Measurements from ENCODE around the gene KCNMA1. TPM values are rescaled to one million over a fixed set of nuclear protein-coding genes. Genes with fewer than 3 reads are reported as not detected.

KCNMA1 gene
- total RNA-seq, 1 donor from 2014 or later = 0.21 TPM

DNA sequence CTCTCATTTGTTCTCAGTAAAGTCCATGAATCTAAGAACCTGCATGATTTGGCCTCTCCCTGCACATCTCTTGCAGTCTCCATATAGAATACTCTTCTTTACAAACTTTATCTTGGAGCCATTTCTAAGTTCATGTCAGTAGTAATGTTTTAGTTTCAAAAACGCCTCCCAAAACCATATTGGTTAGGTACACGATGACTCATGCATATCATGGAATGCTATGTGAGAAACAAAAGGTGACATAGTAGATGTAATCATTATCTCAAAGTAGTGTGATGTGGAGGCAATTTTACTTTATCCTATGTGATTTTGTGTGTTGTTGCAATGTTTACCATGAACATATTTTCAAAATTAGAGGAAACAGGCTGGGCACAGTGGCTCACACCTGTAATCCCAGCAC, 520.7 kb downstream of the KCNMA1 start:
- no peak overlapping the region for H3K4me3 Mint-ChIP-seq (ENCODE audit: low read depth)
- no peaks in the 10 kb centered on the region for H3K9me3 Mint-ChIP-seq
- DNase-seq (ENCODE audit: low spot score) = no peak
- H3K4me1 Mint-ChIP-seq (ENCODE audit: low read depth) = peaks cover 2% of the 10 kb centered on the region
- H3K27me3 Mint-ChIP-seq (ENCODE audit: low read depth) = peaks cover 7% of the 10 kb centered on the region
- no peaks in the 10 kb centered on the region for H3K36me3 Mint-ChIP-seq (ENCODE audit: low read depth)
- H3K27ac Mint-ChIP-seq = no peak overlapping the region
- intact Hi-C loops (cut with micrococcal nuclease) = no loop called here

- Mint-ChIP-seq H3K27ac (no peak overlapping the region), H3K4me3 (ENCODE audit: low read depth) (no peak overlapping the region), H3K9me3 (no peaks in the 10 kb centered on the region), H3K4me1 (ENCODE audit: low read depth) (peaks cover 2% of the 10 kb centered on the region), H3K27me3 (ENCODE audit: low read depth) (peaks cover 3% of the 10 kb centered on the region), H3K36me3 (ENCODE audit: low read depth) (no peaks in the 10 kb centered on the region)
- DNase-seq (ENCODE audit: low spot score) = no peak
- intact Hi-C loops (cut with micrococcal nuclease) = no loop called here
Observed at GRCh38 chr10:77114181-77114821, 523.3 kb downstream of the KCNMA1 start.

GRCh38 chr10:77111611-77112550, 525.7 kb downstream of the KCNMA1 start:
- intact Hi-C loops (cut with micrococcal nuclease) = no loop called here
- no peak overlapping the region for H3K27ac Mint-ChIP-seq
- H3K9me3 Mint-ChIP-seq = no peaks in the 10 kb centered on the region
- DNase-seq (ENCODE audit: low spot score) = no peak
- H3K4me3 Mint-ChIP-seq (ENCODE audit: low read depth) = no peak overlapping the region
- no peaks in the 10 kb centered on the region for H3K36me3 Mint-ChIP-seq (ENCODE audit: low read depth)
- peaks cover 3% of the 10 kb centered on the region for H3K27me3 Mint-ChIP-seq (ENCODE audit: low read depth)
- peaks cover 2% of the 10 kb centered on the region for H3K4me1 Mint-ChIP-seq (ENCODE audit: low read depth)

DNA sequence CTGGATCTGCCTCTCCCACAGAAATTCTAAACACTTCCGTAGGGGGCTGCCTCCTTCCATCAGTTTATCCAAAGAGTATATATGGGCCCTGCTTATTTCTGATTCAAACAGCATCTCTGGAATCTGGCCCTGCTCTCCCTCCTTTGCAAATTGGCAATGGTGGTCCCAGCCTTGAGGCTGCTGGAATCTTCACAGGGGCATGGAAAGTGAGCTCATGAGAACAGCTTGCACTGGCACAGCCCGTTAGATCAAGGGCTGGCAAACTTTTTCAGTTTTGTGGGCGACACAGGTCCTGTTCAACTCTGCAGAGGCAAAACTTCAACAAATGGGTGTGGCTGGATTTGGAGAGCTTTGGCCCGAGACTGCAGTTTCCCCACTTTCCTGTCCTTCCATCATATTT, 526.9 kb downstream of the KCNMA1 start:
- H3K36me3 Mint-ChIP-seq (ENCODE audit: low read depth) = no peaks in the 10 kb centered on the region
- no peak overlapping the region for H3K27ac Mint-ChIP-seq
- no peaks in the 10 kb centered on the region for H3K9me3 Mint-ChIP-seq
- DNase-seq (ENCODE audit: low spot score) = no peak
- no peaks in the 10 kb centered on the region for H3K27me3 Mint-ChIP-seq (ENCODE audit: low read depth)
- no peak overlapping the region for H3K4me3 Mint-ChIP-seq (ENCODE audit: low read depth)
- intact Hi-C loops (cut with micrococcal nuclease) = no loop called here
- H3K4me1 Mint-ChIP-seq (ENCODE audit: low read depth) = no peaks in the 10 kb centered on the region

- Mint-ChIP-seq H3K4me3 (ENCODE audit: low read depth) (no peak overlapping the region), H3K9me3 (no peaks in the 10 kb centered on the region), H3K27ac (no peak overlapping the region), H3K4me1 (ENCODE audit: low read depth) (no peaks in the 10 kb centered on the region), H3K27me3 (ENCODE audit: low read depth) (no peaks in the 10 kb centered on the region), H3K36me3 (ENCODE audit: low read depth) (no peaks in the 10 kb centered on the region)
- intact Hi-C loops (cut with micrococcal nuclease) = no loop called here
- no peak for DNase-seq (ENCODE audit: low spot score)
Observed at GRCh38 chr10:77109351-77109994, 528.1 kb downstream of the KCNMA1 start.

- no peak for DNase-seq (ENCODE audit: low spot score)
- Mint-ChIP-seq H3K9me3 (no peaks in the 10 kb centered on the region), H3K4me3 (ENCODE audit: low read depth) (no peak overlapping the region), H3K27me3 (ENCODE audit: low read depth) (no peaks in the 10 kb centered on the region), H3K27ac (no peak overlapping the region), H3K4me1 (ENCODE audit: low read depth) (no peaks in the 10 kb centered on the region), H3K36me3 (ENCODE audit: low read depth) (no peaks in the 10 kb centered on the region)
- intact Hi-C loops (cut with micrococcal nuclease) = no loop called here
Observed at GRCh38 chr10:77106676-77107075, 530.9 kb downstream of the KCNMA1 start.

GRCh38 chr10:77105761-77106221, 531.8 kb downstream of the KCNMA1 start:
- intact Hi-C loops (cut with micrococcal nuclease) = no loop called here
- Mint-ChIP-seq H3K27me3 (ENCODE audit: low read depth) (no peaks in the 10 kb centered on the region), H3K36me3 (ENCODE audit: low read depth) (no peaks in the 10 kb centered on the region), H3K27ac (no peak overlapping the region), H3K4me3 (ENCODE audit: low read depth) (no peak overlapping the region), H3K4me1 (ENCODE audit: low read depth) (no peaks in the 10 kb centered on the region), H3K9me3 (no peaks in the 10 kb centered on the region)
- no peak for DNase-seq (ENCODE audit: low spot score)

DNA sequence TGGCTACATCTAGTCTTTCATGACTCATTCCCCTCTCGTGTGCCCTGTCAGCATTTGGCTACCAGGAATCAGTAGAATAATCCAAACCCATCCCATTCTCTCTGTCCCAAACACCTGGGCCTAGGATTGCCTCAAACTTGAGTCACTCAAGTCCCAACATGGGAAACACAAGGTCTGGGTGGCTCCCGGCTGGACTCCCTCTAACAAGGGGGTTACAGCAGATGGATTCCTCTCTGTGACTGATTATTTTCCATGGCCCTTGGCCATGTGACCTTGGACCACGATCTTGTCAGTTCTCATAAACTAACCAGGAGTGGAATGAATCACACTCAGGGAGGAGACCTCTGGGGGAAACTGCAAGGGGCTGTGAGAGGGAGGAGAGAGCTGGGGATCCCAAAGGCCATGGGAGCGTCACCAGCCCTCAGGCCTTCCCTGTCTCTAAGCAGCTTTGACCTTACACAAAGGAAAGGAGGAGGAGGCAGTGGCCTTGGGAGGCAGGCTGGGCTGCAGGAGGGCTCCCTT, 533.1 kb downstream of the KCNMA1 start:
- no peaks in the 10 kb centered on the region for H3K9me3 Mint-ChIP-seq
- no peaks in the 10 kb centered on the region for H3K4me1 Mint-ChIP-seq (ENCODE audit: low read depth)
- intact Hi-C loops (cut with micrococcal nuclease) = no loop called here
- H3K36me3 Mint-ChIP-seq (ENCODE audit: low read depth) = no peaks in the 10 kb centered on the region
- no peaks in the 10 kb centered on the region for H3K27me3 Mint-ChIP-seq (ENCODE audit: low read depth)
- DNase-seq (ENCODE audit: low spot score) = no peak
- H3K4me3 Mint-ChIP-seq (ENCODE audit: low read depth) = no peak overlapping the region
- no peak overlapping the region for H3K27ac Mint-ChIP-seq

DNA sequence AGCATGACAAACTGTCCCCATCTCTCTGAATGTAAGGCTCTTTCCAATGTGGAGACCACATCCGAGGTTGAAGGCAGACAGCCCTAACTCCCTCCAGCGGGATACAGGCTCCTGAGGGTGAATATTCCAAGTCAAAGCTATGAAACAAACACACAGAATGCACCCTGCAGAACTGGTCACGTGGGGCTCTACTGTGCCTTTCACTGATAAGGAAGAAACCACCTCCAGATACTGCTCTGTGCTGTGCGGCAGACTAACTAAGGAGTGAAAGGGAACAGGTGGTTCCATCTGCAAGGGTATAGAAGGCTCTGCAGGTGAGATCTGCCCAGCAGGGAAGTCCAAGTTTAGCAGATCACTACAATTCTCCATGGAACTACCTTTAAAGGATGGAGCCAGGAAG, 534.4 kb downstream of the KCNMA1 start:
- H3K36me3 Mint-ChIP-seq (ENCODE audit: low read depth) = no peaks in the 10 kb centered on the region
- no peak for DNase-seq (ENCODE audit: low spot score)
- no peaks in the 10 kb centered on the region for H3K4me1 Mint-ChIP-seq (ENCODE audit: low read depth)
- intact Hi-C loops (cut with micrococcal nuclease) = no loop called here
- H3K27me3 Mint-ChIP-seq (ENCODE audit: low read depth) = no peaks in the 10 kb centered on the region
- no peak overlapping the region for H3K4me3 Mint-ChIP-seq (ENCODE audit: low read depth)
- H3K9me3 Mint-ChIP-seq = no peaks in the 10 kb centered on the region
- H3K27ac Mint-ChIP-seq = no peak overlapping the region

GRCh38 chr10:77101341-77101740, 536.3 kb downstream of the KCNMA1 start:
- Mint-ChIP-seq H3K9me3 (no peaks in the 10 kb centered on the region), H3K4me3 (ENCODE audit: low read depth) (no peak overlapping the region), H3K27ac (no peak overlapping the region), H3K36me3 (ENCODE audit: low read depth) (no peaks in the 10 kb centered on the region), H3K27me3 (ENCODE audit: low read depth) (no peaks in the 10 kb centered on the region), H3K4me1 (ENCODE audit: low read depth) (no peaks in the 10 kb centered on the region)
- intact Hi-C loops (cut with micrococcal nuclease) = no loop called here
- DNase-seq (ENCODE audit: low spot score) = no peak

DNA sequence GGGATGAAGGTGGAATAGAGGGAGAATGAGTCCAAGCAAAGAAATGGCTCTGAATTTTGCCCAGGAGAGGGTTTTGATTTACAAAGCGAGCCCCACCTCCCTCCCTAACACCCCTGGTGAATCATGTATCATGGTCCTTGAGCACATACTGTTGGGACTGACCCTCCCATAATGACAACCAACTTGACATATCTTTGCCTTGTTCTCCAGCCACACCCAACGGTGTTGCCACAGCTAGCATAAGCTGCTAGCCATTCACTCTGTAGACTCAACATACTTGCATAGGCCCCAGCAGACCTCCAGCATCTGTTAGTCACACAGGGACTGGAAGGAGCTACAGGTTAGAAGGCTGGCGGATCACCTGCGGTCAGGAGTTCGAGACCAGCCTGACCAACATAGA, 538.5 kb downstream of the KCNMA1 start:
- Mint-ChIP-seq H3K4me3 (ENCODE audit: low read depth) (no peak overlapping the region), H3K27ac (no peak overlapping the region), H3K27me3 (ENCODE audit: low read depth) (no peaks in the 10 kb centered on the region), H3K36me3 (ENCODE audit: low read depth) (no peaks in the 10 kb centered on the region), H3K4me1 (ENCODE audit: low read depth) (no peaks in the 10 kb centered on the region), H3K9me3 (no peaks in the 10 kb centered on the region)
- intact Hi-C loops (cut with micrococcal nuclease) = no loop called here
- no peak for DNase-seq (ENCODE audit: low spot score)

GRCh38 chr10:77097625-77098024, 540.0 kb downstream of the KCNMA1 start:
- Mint-ChIP-seq H3K9me3 (no peaks in the 10 kb centered on the region), H3K36me3 (ENCODE audit: low read depth) (no peaks in the 10 kb centered on the region), H3K27me3 (ENCODE audit: low read depth) (no peaks in the 10 kb centered on the region), H3K4me1 (ENCODE audit: low read depth) (no peaks in the 10 kb centered on the region), H3K27ac (no peak overlapping the region), H3K4me3 (ENCODE audit: low read depth) (no peak overlapping the region)
- DNase-seq (ENCODE audit: low spot score) = no peak
- intact Hi-C loops (cut with micrococcal nuclease) = no loop called here

DNA sequence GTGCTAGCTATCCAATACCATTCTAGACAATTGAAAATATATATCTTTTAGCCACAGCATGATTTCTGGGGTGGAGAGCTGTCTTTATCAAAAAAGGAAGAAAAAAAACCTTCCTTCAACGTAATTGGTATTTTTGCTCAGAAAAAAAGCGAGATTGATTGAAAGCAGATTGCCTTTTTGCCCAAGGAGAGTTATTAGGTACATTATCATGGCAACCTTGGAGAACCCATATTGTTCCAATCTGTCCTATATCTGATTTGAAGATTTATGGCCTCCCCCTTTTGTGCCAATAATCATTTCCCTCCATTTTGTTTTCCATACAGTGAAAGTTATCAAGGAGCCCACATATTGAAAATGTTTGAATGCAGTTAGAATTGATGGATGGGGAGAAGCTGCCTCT, 544.5 kb downstream of the KCNMA1 start:
- no peaks in the 10 kb centered on the region for H3K36me3 Mint-ChIP-seq (ENCODE audit: low read depth)
- no peaks in the 10 kb centered on the region for H3K27me3 Mint-ChIP-seq (ENCODE audit: low read depth)
- H3K4me3 Mint-ChIP-seq (ENCODE audit: low read depth) = no peak overlapping the region
- intact Hi-C loops (cut with micrococcal nuclease) = no loop called here
- DNase-seq (ENCODE audit: low spot score) = no peak
- no peaks in the 10 kb centered on the region for H3K4me1 Mint-ChIP-seq (ENCODE audit: low read depth)
- no peaks in the 10 kb centered on the region for H3K9me3 Mint-ChIP-seq
- H3K27ac Mint-ChIP-seq = no peak overlapping the region

All from activated T-helper 2 cell treated with anti-CD3 and anti-CD28 coated beads, Interferon-gamma antibody, Interleukin-2, Interleukin-4, amounts not matched to agents 10 μg/mL and 5 μg/mL and 100 μg/mL, durations not matched to agents 14 hours and 24 hours and 36 hours (primary cell).